ENCODE measurements around the gene PACSIN2.

PACSIN2 gene

GRCh38 chr22:42912059-42912458, 102.9 kb downstream of the PACSIN2 start:
- TF ChIP-seq GATA3 (IDR thresholded peaks at IDR 0.05; ENCODE audit: low read depth, low read length) (no peak), GATA2 (IDR thresholded peaks at IDR 0.05; ENCODE audit: low read depth, low read length) (no peak)

GRCh38 chr22:42910221-42910942, 104.6 kb downstream of the PACSIN2 start:
- TF ChIP-seq GATA3 (IDR thresholded peaks at IDR 0.05; ENCODE audit: low read depth, low read length) (no peak), GATA2 (IDR thresholded peaks at IDR 0.05; ENCODE audit: low read depth, low read length) (no peak)

- TF ChIP-seq GATA3 (IDR thresholded peaks at IDR 0.05; ENCODE audit: low read depth, low read length): no peak
- no peak for TF ChIP-seq GATA2 (IDR thresholded peaks at IDR 0.05; ENCODE audit: low read depth, low read length)
These were observed 105.4 kb downstream of the PACSIN2 start for GRCh38 chr22:42909363-42910058.

- TF ChIP-seq GATA3 (IDR thresholded peaks at IDR 0.05; ENCODE audit: low read depth, low read length) (no peak), GATA2 (IDR thresholded peaks at IDR 0.05; ENCODE audit: low read depth, low read length) (no peak)
These were observed 106.6 kb downstream of the PACSIN2 start for GRCh38 chr22:42908374-42908746.

- TF ChIP-seq GATA2 (IDR thresholded peaks at IDR 0.05; ENCODE audit: low read depth, low read length): no peak
These were observed 107.3 kb downstream of the PACSIN2 start for GRCh38 chr22:42907404-42908373.

GRCh38 chr22:42906605-42907348, 108.2 kb downstream of the PACSIN2 start:
- no peak for TF ChIP-seq GATA3 (IDR thresholded peaks at IDR 0.05; ENCODE audit: low read depth, low read length)
- no peak for TF ChIP-seq GATA2 (IDR thresholded peaks at IDR 0.05; ENCODE audit: low read depth, low read length)

- TF ChIP-seq GATA2 (IDR thresholded peaks at IDR 0.05; ENCODE audit: low read depth, low read length) (no peak), GATA3 (IDR thresholded peaks at IDR 0.05; ENCODE audit: low read depth, low read length) (no peak)
These were observed 109.2 kb downstream of the PACSIN2 start for GRCh38 chr22:42905702-42906183.

- no peak for TF ChIP-seq GATA3 (IDR thresholded peaks at IDR 0.05; ENCODE audit: low read depth, low read length)
- no peak for TF ChIP-seq GATA2 (IDR thresholded peaks at IDR 0.05; ENCODE audit: low read depth, low read length)
These were observed 109.7 kb downstream of the PACSIN2 start for GRCh38 chr22:42905217-42905616.

- TF ChIP-seq GATA3 (IDR thresholded peaks at IDR 0.05; ENCODE audit: low read depth, low read length) (no peak), GATA2 (IDR thresholded peaks at IDR 0.05; ENCODE audit: low read depth, low read length) (no peak)
These were observed 110.9 kb downstream of the PACSIN2 start for GRCh38 chr22:42904050-42904449.

GRCh38 chr22:42902875-42903510, 112.0 kb downstream of the PACSIN2 start:
- no peak for TF ChIP-seq GATA2 (IDR thresholded peaks at IDR 0.05; ENCODE audit: low read depth, low read length)
- TF ChIP-seq GATA3 (IDR thresholded peaks at IDR 0.05; ENCODE audit: low read depth, low read length): no peak

GRCh38 chr22:42901790-42902508, 113.0 kb downstream of the PACSIN2 start:
- TF ChIP-seq GATA2 (IDR thresholded peaks at IDR 0.05; ENCODE audit: low read depth, low read length) (no peak), GATA3 (IDR thresholded peaks at IDR 0.05; ENCODE audit: low read depth, low read length) (no peak)

GRCh38 chr22:42897960-42898359, 117.0 kb downstream of the PACSIN2 start:
- TF ChIP-seq GATA3 (IDR thresholded peaks at IDR 0.05; ENCODE audit: low read depth, low read length) (no peak), GATA2 (IDR thresholded peaks at IDR 0.05; ENCODE audit: low read depth, low read length) (no peak)
